Panc1 (cell line): Measurements from ENCODE around the gene PDE9A.

ENCODE experiments used
- POLR2AphosphoS5 ChIP-seq: IDR thresholded peaks from 2 replicates; pipeline ENCODE4 v1.6.1; 2012; ENCODE audit warnings: mild to moderate bottlenecking, low read depth, low read length, moderate library complexity
- TF ChIP-seq, protein P1 (sequence below): fragments of 450-650 bp; IDR thresholded peaks from 2 replicates; pipeline ENCODE4 v1.5.1; 2017; ENCODE audit warnings: mild to moderate bottlenecking

DNA sequence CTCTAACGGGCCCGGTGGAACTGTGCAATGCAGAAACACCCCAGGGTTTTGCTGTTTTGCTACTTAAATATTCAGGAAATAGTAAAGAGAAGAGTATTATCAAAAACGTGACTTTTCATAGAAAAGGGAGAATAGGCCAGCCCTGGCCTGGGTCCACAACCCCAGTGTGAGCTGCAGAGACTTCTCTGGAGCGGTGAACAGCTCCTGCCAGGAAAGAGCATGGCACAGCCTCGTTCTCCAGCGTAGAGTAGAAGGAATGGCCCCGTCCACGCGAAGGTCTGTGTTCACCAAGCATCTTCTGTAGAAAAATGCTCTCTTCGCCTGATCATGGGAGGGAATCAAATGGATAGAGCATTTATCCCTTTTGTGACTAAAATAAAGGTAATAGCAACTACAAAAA is 51.4 kb downstream of the PDE9A start:
- TF ChIP-seq POLR2AphosphoS5, result no peak
- TF ChIP-seq, protein P1, sequence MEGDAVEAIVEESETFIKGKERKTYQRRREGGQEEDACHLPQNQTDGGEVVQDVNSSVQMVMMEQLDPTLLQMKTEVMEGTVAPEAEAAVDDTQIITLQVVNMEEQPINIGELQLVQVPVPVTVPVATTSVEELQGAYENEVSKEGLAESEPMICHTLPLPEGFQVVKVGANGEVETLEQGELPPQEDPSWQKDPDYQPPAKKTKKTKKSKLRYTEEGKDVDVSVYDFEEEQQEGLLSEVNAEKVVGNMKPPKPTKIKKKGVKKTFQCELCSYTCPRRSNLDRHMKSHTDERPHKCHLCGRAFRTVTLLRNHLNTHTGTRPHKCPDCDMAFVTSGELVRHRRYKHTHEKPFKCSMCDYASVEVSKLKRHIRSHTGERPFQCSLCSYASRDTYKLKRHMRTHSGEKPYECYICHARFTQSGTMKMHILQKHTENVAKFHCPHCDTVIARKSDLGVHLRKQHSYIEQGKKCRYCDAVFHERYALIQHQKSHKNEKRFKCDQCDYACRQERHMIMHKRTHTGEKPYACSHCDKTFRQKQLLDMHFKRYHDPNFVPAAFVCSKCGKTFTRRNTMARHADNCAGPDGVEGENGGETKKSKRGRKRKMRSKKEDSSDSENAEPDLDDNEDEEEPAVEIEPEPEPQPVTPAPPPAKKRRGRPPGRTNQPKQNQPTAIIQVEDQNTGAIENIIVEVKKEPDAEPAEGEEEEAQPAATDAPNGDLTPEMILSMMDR, result no peak
